K562 (cell line): ENCODE results near the gene CCN6. TPM values are rescaled to one million over a fixed set of nuclear protein-coding genes. Genes with fewer than 3 reads are reported as not detected.
A peak's percentile ranks its signal among the peaks of the same experiment; 100 is the strongest.

Source experiments
- ATAC-seq: fragments of 200-7000 bp; cut with Tn5 transposase; 3 replicates; pipeline ENCODE4 v1.9.1; 2020; ENCODE audit warnings: moderate library complexity
- BruUV-seq: library from RNA; stranded (reverse); fragments of 400-500 nt; replicated peaks from 2 replicates; lab custom pipeline; 2021; lab: Mats Ljungman, UMichigan
- CTCF ChIA-PET: fragments of 300-600 bp; formaldehyde crosslinking; extraction: SDS; loops from one replicate; lab custom pipeline; 2021; ENCODE audit warnings: low intra/inter-chr PET ratio; lab: Yijun Ruan, JAX
- POLR2A ChIA-PET: fragments of 300-600, 350-650 bp; sonication (Branson Sonifier 250); formaldehyde crosslinking; extraction: SDS; loops from one replicate; lab custom pipeline; 2021; ENCODE audit warnings: antibody characterized with exemption, inconsistent platforms; lab: Yijun Ruan, JAX
- DNase-seq, 4 experiments: peaks; one replicate each; pipeline versions ENCODE4 v3.0.0 to v3.0.0-alpha.2; 2011 to 2018; ENCODE audit warnings: low spot score in 3 of 4, mixed read lengths in 3 of 4; ENCODE audit errors: extremely low read depth in 1 of 4
- FAIRE-seq: peaks from 2 replicates; lab custom pipeline; 2011; peaks lifted over from hg19 to GRCh38; lab: Jason Lieb, UNC
- H2AFZ ChIP-seq: 2 replicates; pipeline ENCODE4 v1.6.0; 2011; ENCODE audit warnings: low read depth, low read length, control low read depth, inconsistent platforms
- H3K27ac ChIP-seq: fragments of 200-600 bp; 3 replicates; pipeline ENCODE4 v1.8.0; 2011; ENCODE audit warnings: low read depth, mild to moderate bottlenecking, control low read depth, inconsistent platforms, low read length, moderate library complexity, mixed read lengths; ENCODE audit errors: extremely low read depth
- H3K27me3 ChIP-seq, 2 experiments: fragments of 300-600 bp in 1 of 2; 2 replicates in 1 of 2; 3 replicates in 1 of 2; pipeline versions ENCODE4 v1.6.0 to v1.8.0; 2011; ENCODE audit warnings: inconsistent platforms in 2 of 2, low read length in 2 of 2, mild to moderate bottlenecking in 1 of 2, mixed read lengths in 1 of 2, moderate library complexity in 1 of 2; ENCODE audit not compliant: control insufficient read depth in 2 of 2, insufficient read depth in 2 of 2
- H3K36me3 ChIP-seq: fragments of 300-600 bp; 3 replicates; pipeline ENCODE4 v1.8.0; 2011; ENCODE audit warnings: mild to moderate bottlenecking, low read length, inconsistent platforms; ENCODE audit not compliant: control insufficient read depth, insufficient read depth
- H3K4me1 ChIP-seq, 2 experiments: fragments of 200-600 bp in 1 of 2; replicated peaks in 1 of 2; 2 replicates in 1 of 2; 3 replicates in 1 of 2; pipeline versions ENCODE4 v1.5.1 to v1.8.0; 2011; ENCODE audit warnings: inconsistent platforms in 2 of 2, low read length in 2 of 2, mild to moderate bottlenecking in 1 of 2, mixed read lengths in 1 of 2, moderate library complexity in 1 of 2; ENCODE audit not compliant: control insufficient read depth in 2 of 2, insufficient read depth in 2 of 2
- H3K4me2 ChIP-seq: 2 replicates; pipeline ENCODE4 v1.6.1; 2011; ENCODE audit warnings: low read length, control low read depth, inconsistent platforms, mixed read lengths; ENCODE audit not compliant: insufficient read depth
- H3K4me3 ChIP-seq: fragments of 200-600 bp; sonication (generic), shearing (Covaris generic); 2 replicates; pipeline ENCODE4 v1.5.1; 2016; ENCODE audit warnings: control low read depth, inconsistent platforms
- H3K79me2 ChIP-seq: fragments of 200-600 bp; 3 replicates; pipeline ENCODE4 v1.8.0; 2011; ENCODE audit warnings: low read length, inconsistent platforms; ENCODE audit not compliant: control insufficient read depth, insufficient read depth
- H3K9ac ChIP-seq, 2 experiments: 2 replicates each; pipeline versions ENCODE4 v1.6.0 to v1.6.1; 2011; ENCODE audit warnings: low read depth in 2 of 2, low read length in 2 of 2, control low read depth in 1 of 2, inconsistent platforms in 1 of 2, mild to moderate bottlenecking in 1 of 2, mixed read lengths in 1 of 2; ENCODE audit not compliant: insufficient read depth in 1 of 2
- H3K9me1 ChIP-seq: one replicate; pipeline ENCODE4 v1.6.0; 2011; ENCODE audit warnings: inconsistent platforms, mild to moderate bottlenecking, low read length, moderate library complexity; ENCODE audit not compliant: control insufficient read depth, insufficient read depth
- H3K9me3 ChIP-seq: replicated peaks from 2 replicates; pipeline ENCODE4 v1.5.1; 2011; ENCODE audit warnings: low read depth, low read length, inconsistent platforms; ENCODE audit not compliant: control insufficient read depth, insufficient read depth
- H4K20me1 ChIP-seq: replicated peaks from 2 replicates; pipeline ENCODE4 v1.6.1; 2011; ENCODE audit warnings: low read length, inconsistent platforms, mixed read lengths; ENCODE audit not compliant: control insufficient read depth, insufficient read depth
- CHD7 ChIP-seq: fragments of 200-600 bp; sonication (generic); IDR thresholded peaks from one replicate; pipeline ENCODE4 v1.6.1; 2012; ENCODE audit warnings: mild to moderate bottlenecking, low read depth, low read length, inconsistent platforms
- DPF2 ChIP-seq: fragments of 450-650 bp; IDR thresholded peaks from 2 replicates; pipeline ENCODE4 v1.6.1; 2016
- EP300 ChIP-seq: IDR thresholded peaks from 2 replicates; pipeline ENCODE4 v1.6.1; 2012; ENCODE audit warnings: low read length, improper control_type of control experiment
- ESRRA ChIP-seq: fragments of 450-650 bp; IDR thresholded peaks from 2 replicates; pipeline ENCODE4 v1.6.1; 2014; ENCODE audit warnings: low read depth, mild to moderate bottlenecking, moderate library complexity, borderline replicate concordance
- USF2 ChIP-seq: sonication (generic); formaldehyde crosslinking; IDR thresholded peaks from 2 replicates; pipeline ENCODE4 v1.5.0; 2020; ENCODE audit warnings: missing genetic modification reagents
- YY1 ChIP-seq, 3 experiments: IDR thresholded peaks; 2 replicates each; pipeline ENCODE4 v1.6.1; 2011; ENCODE audit warnings: low read length in 2 of 3, mild to moderate bottlenecking in 2 of 3, moderate library complexity in 2 of 3, borderline replicate concordance in 1 of 3, control low read depth in 1 of 3, low read depth in 1 of 3; ENCODE audit not compliant: insufficient read depth in 3 of 3, insufficient replicate concordance in 2 of 3, control insufficient read depth in 1 of 3, insufficient read length in 1 of 3; ENCODE audit errors: extremely low read depth in 1 of 3
- ZNF184 ChIP-seq: sonication (generic); formaldehyde crosslinking; IDR thresholded peaks from 2 replicates; pipeline ENCODE4 v1.5.0; 2020; ENCODE audit warnings: missing genetic modification reagents
- ZNF263 ChIP-seq: sonication (generic); formaldehyde crosslinking; IDR thresholded peaks from 2 replicates; pipeline ENCODE4 v1.8.0; 2022; ENCODE audit warnings: mild to moderate bottlenecking, missing genetic modification reagents, borderline replicate concordance
- ZNF282 ChIP-seq: sonication (generic); formaldehyde crosslinking; IDR thresholded peaks from 2 replicates; pipeline ENCODE4 v1.8.1; 2023; ENCODE audit warnings: missing genetic modification reagents
- ZNF780A ChIP-seq: fragments of 250-450 bp; sonication (Bioruptor Pico); IDR thresholded peaks from 2 replicates; pipeline ENCODE4 v1.5.0; 2021; ENCODE audit warnings: mild to moderate bottlenecking
- in situ Hi-C: fragments of 300-500 bp; cut with MboI; formaldehyde crosslinking; loops from 4 replicates; pipeline ENCODE4 v1.15.0; 2018; ENCODE audit warnings: inconsistent platforms, mixed read lengths
- intact Hi-C: fragments of 100-400 bp; cut with micrococcal nuclease; formaldehyde crosslinking; loops from 2 replicates; pipeline ENCODE4 v1.14.2; 2022
- polyA plus RNA-seq, 8 experiments: library from polyadenylated mRNA; depleted of rRNA in 4 of 8; stranded (reverse) in 5 of 8; unstranded in 3 of 8; fragments of >200 nt; fragmentation: Nextera tagmentation in 2 of 8; fragmentation: Illumina TruSeq in 1 of 8; extraction: Ambion mirVana in 2 of 8; extraction: Trizol in 1 of 8; gene quantifications; 2 replicates each; pipeline versions ENCODE4 v1.2.1 to v1.2.3, GENCODE V29; 2011 to 2014; ENCODE audit warnings: inconsistent platforms in 1 of 8, missing spikeins in 1 of 8
- total RNA-seq, 7 experiments: library from RNA; depleted of rRNA in 6 of 7; stranded (reverse); fragments of >200 nt in 6 of 7; fragmentation: Illumina TruSeq in 2 of 7; extraction: Trizol in 2 of 7; gene quantifications; 2 replicates each; pipeline versions ENCODE4 v1.2.1 to v1.2.3, GENCODE V29; 2011 to 2021; ENCODE audit warnings: low replicate concordance in 1 of 7

The CCN6 gene
- total and polyA plus RNA-seq, 9 of the 15 experiments (the other 6 are each of a cell fraction or from before 2014, with no cell fraction given) = 0.04 to 0.62 (median 0.21) TPM; not detected in 2

- no peaks in the 10 kb centered on the region for H4K20me1 ChIP-seq
- H3K4me1 ChIP-seq = no peaks in the 10 kb centered on the region; a peak in 1 of 5 replicates
- no TSS peak for BruUV-seq
- intact Hi-C loops = no loop called here
- no peaks in the 10 kb centered on the region for H3K79me2 ChIP-seq
- no peaks in the 10 kb centered on the region for H3K36me3 ChIP-seq
- H3K4me2 ChIP-seq = no peak overlapping the region
- CTCF ChIA-PET = no interaction called here
- no peak overlapping the region for H3K4me3 ChIP-seq
- H3K9ac ChIP-seq = no peak overlapping the region
- POLR2A ChIA-PET = interaction anchor here (0.6 kb wide), 1 partner anchor 27 kb away, joined by 3 read pairs; no protein-coding TSS in a partner anchor
- FAIRE-seq = peak; percentile 37
- DNase-seq = no peak
- no peaks in the 10 kb centered on the region for H3K9me1 ChIP-seq
- H2AFZ ChIP-seq = no peak overlapping the region
- in situ Hi-C loops = no loop called here
- H3K27me3 ChIP-seq = no peaks in the 10 kb centered on the region; a peak in 2 of 5 replicates
- H3K27ac ChIP-seq = no peak overlapping the region
- no peak for ATAC-seq
- no peaks in the 10 kb centered on the region for H3K9me3 ChIP-seq
- no peak for TF ChIP-seq EP300
- no peak for TF ChIP-seq ZNF263 (CRISPR knock-in tag)
- no peak for TF ChIP-seq ZNF184 (CRISPR knock-in tag)
- no peak for TF ChIP-seq USF2 (CRISPR knock-in tag)
- no peak for TF ChIP-seq ESRRA
- no peak for TF ChIP-seq ZNF282 (CRISPR knock-in tag)
- no peak for TF ChIP-seq YY1 (IDR thresholded peaks at IDR 0.05; ENCODE audit: borderline replicate concordance in 1 of 3, control insufficient read depth in 1 of 3, extremely low read depth in 1 of 3, insufficient read depth in 3 of 3, insufficient read length in 1 of 3, insufficient replicate concordance in 2 of 3, low read depth in 1 of 3, low read length in 2 of 3)
- no peak for TF ChIP-seq CHD7
- TF ChIP-seq ZNF780A (CRISPR knock-in tag) = no peak
- TF ChIP-seq DPF2 = no peak
Measured at GRCh38 chr6:112118034-112118433, 64.1 kb downstream of the CCN6 start.
